K562 (cell line): Measurements from ENCODE around the gene TEPSIN. TPM values are rescaled to one million over a fixed set of nuclear protein-coding genes. Genes with fewer than 3 reads are reported as not detected.

ENCODE experiments used
- BRD4 ChIP-seq: fragments of 200-600 bp; sonication (generic); IDR thresholded peaks from 2 replicates; pipeline ENCODE4 v1.6.1; 2017; ENCODE audit warnings: inconsistent platforms
- CTBP1 ChIP-seq: fragments of 450-650 bp; IDR thresholded peaks from 2 replicates; pipeline ENCODE4 v1.6.1; 2016; ENCODE audit warnings: borderline replicate concordance
- PCBP1 ChIP-seq: fragments of 200-400 bp; formaldehyde crosslinking; IDR thresholded peaks from 2 replicates; pipeline ENCODE4 v1.6.1; 2018; ENCODE audit warnings: mild to moderate bottlenecking, low read depth, low read length; ENCODE audit not compliant: poor library complexity, severe bottlenecking
- SIX5 ChIP-seq, 2 experiments: IDR thresholded peaks; 2 replicates each; pipeline ENCODE4 v1.6.1; 2011; ENCODE audit warnings: low read length in 2 of 2, borderline replicate concordance in 1 of 2, low read depth in 1 of 2, mild to moderate bottlenecking in 1 of 2, moderate library complexity in 1 of 2; ENCODE audit not compliant: insufficient read depth in 1 of 2
- TARDBP ChIP-seq: fragments of 450-650 bp; IDR thresholded peaks from 2 replicates; pipeline ENCODE4 v1.6.1; 2016
- polyA plus RNA-seq, 8 experiments: library from polyadenylated mRNA; depleted of rRNA in 4 of 8; stranded (reverse) in 5 of 8; unstranded in 3 of 8; fragments of >200 nt; fragmentation: Nextera tagmentation in 2 of 8; fragmentation: Illumina TruSeq in 1 of 8; extraction: Ambion mirVana in 2 of 8; extraction: Trizol in 1 of 8; gene quantifications; 2 replicates each; pipeline versions ENCODE4 v1.2.1 to v1.2.3, GENCODE V29; 2011 to 2014; ENCODE audit warnings: inconsistent platforms in 1 of 8, missing spikeins in 1 of 8
- total RNA-seq, 7 experiments: library from RNA; depleted of rRNA in 6 of 7; stranded (reverse); fragments of >200 nt in 6 of 7; fragmentation: Illumina TruSeq in 2 of 7; extraction: Trizol in 2 of 7; gene quantifications; 2 replicates each; pipeline versions ENCODE4 v1.2.1 to v1.2.3, GENCODE V29; 2011 to 2021; ENCODE audit warnings: low replicate concordance in 1 of 7
- TF ChIP-seq, protein P1 (sequence below): fragments of 450-650 bp; IDR thresholded peaks from 2 replicates; pipeline ENCODE4 v1.6.1; 2016; ENCODE audit warnings: mild to moderate bottlenecking, moderate library complexity
- TF ChIP-seq, protein P2 (sequence below): fragments of 200-800 bp; sonication (Bioruptor generic); IDR thresholded peaks from 2 replicates; pipeline ENCODE4 v1.6.1; 2017; ENCODE audit warnings: missing genetic modification characterization, missing compliant biosample characterization
- TF ChIP-seq, protein P3 (sequence below): sonication (generic); formaldehyde crosslinking; IDR thresholded peaks from 2 replicates; pipeline ENCODE4 v1.8.1; 2022; ENCODE audit warnings: missing genetic modification reagents
- TF ChIP-seq, protein P4 (sequence below): fragments of 250-450 bp; sonication (Bioruptor Pico); IDR thresholded peaks from 2 replicates; pipeline ENCODE4 v1.4.0; 2020

The TEPSIN gene
- total and polyA plus RNA-seq, 9 of the 15 experiments (the other 6 are each of a cell fraction or from before 2014, with no cell fraction given) = 0.80 to 29.8 (median 5.3) TPM

DNA sequence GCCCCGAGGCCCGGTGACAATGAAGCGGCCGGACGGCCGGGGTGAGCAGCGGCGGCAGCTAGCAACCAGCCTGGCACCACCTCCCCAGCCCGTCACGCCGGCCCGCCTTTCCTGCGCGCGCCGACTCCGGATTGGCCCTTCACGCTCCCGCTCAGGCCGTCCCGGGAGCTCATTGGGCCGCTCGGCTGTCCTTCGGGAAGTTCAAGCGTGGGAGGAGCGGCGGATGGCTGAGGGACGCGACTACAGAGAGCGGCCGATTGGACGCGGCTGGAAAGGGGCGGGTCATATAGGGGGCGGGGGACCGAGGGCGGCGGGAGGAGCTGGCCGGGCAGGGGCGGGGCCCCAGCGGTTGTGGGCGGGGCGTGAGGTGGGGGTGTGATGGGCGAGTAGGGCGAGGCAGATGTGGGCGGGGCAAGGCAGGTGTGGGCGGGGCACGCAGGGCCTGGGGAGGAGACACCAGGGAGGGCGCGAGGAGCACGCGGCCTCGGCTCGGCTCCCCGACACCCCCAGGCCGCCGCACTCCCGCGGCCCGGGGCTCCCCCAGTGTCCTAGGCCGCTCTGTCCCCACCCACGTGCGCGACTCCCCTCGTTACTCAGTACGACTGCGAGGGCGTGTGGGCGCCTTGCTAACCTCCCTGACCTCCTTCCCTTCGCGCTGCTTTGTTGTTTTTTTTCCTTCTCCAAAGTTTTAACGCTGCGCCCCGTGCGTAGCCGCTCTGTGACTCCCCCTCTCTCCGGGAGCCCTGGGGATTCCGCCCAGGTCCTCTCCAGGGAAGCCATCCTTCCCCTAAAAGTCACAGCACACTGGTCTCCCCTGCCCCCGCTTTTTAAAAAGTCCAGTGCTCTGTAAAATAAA lies 15.7 kb downstream of the TEPSIN start, which contains the start of gene CEP131 (continued):
- TF ChIP-seq, protein P1, sequence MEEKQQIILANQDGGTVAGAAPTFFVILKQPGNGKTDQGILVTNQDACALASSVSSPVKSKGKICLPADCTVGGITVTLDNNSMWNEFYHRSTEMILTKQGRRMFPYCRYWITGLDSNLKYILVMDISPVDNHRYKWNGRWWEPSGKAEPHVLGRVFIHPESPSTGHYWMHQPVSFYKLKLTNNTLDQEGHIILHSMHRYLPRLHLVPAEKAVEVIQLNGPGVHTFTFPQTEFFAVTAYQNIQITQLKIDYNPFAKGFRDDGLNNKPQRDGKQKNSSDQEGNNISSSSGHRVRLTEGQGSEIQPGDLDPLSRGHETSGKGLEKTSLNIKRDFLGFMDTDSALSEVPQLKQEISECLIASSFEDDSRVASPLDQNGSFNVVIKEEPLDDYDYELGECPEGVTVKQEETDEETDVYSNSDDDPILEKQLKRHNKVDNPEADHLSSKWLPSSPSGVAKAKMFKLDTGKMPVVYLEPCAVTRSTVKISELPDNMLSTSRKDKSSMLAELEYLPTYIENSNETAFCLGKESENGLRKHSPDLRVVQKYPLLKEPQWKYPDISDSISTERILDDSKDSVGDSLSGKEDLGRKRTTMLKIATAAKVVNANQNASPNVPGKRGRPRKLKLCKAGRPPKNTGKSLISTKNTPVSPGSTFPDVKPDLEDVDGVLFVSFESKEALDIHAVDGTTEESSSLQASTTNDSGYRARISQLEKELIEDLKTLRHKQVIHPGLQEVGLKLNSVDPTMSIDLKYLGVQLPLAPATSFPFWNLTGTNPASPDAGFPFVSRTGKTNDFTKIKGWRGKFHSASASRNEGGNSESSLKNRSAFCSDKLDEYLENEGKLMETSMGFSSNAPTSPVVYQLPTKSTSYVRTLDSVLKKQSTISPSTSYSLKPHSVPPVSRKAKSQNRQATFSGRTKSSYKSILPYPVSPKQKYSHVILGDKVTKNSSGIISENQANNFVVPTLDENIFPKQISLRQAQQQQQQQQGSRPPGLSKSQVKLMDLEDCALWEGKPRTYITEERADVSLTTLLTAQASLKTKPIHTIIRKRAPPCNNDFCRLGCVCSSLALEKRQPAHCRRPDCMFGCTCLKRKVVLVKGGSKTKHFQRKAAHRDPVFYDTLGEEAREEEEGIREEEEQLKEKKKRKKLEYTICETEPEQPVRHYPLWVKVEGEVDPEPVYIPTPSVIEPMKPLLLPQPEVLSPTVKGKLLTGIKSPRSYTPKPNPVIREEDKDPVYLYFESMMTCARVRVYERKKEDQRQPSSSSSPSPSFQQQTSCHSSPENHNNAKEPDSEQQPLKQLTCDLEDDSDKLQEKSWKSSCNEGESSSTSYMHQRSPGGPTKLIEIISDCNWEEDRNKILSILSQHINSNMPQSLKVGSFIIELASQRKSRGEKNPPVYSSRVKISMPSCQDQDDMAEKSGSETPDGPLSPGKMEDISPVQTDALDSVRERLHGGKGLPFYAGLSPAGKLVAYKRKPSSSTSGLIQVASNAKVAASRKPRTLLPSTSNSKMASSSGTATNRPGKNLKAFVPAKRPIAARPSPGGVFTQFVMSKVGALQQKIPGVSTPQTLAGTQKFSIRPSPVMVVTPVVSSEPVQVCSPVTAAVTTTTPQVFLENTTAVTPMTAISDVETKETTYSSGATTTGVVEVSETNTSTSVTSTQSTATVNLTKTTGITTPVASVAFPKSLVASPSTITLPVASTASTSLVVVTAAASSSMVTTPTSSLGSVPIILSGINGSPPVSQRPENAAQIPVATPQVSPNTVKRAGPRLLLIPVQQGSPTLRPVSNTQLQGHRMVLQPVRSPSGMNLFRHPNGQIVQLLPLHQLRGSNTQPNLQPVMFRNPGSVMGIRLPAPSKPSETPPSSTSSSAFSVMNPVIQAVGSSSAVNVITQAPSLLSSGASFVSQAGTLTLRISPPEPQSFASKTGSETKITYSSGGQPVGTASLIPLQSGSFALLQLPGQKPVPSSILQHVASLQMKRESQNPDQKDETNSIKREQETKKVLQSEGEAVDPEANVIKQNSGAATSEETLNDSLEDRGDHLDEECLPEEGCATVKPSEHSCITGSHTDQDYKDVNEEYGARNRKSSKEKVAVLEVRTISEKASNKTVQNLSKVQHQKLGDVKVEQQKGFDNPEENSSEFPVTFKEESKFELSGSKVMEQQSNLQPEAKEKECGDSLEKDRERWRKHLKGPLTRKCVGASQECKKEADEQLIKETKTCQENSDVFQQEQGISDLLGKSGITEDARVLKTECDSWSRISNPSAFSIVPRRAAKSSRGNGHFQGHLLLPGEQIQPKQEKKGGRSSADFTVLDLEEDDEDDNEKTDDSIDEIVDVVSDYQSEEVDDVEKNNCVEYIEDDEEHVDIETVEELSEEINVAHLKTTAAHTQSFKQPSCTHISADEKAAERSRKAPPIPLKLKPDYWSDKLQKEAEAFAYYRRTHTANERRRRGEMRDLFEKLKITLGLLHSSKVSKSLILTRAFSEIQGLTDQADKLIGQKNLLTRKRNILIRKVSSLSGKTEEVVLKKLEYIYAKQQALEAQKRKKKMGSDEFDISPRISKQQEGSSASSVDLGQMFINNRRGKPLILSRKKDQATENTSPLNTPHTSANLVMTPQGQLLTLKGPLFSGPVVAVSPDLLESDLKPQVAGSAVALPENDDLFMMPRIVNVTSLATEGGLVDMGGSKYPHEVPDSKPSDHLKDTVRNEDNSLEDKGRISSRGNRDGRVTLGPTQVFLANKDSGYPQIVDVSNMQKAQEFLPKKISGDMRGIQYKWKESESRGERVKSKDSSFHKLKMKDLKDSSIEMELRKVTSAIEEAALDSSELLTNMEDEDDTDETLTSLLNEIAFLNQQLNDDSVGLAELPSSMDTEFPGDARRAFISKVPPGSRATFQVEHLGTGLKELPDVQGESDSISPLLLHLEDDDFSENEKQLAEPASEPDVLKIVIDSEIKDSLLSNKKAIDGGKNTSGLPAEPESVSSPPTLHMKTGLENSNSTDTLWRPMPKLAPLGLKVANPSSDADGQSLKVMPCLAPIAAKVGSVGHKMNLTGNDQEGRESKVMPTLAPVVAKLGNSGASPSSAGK = peak; percentile 99
- TF ChIP-seq TARDBP (no peak; the same call in 1 of the 2 replicates), SIX5 (IDR thresholded peaks at IDR 0.05; ENCODE audit: borderline replicate concordance in 1 of 2, insufficient read depth in 1 of 2, low read depth in 1 of 2, low read length in 2 of 2) (no peak), PCBP1 (no peak), BRD4 (peak; percentile 38; the same call in 1 of the 2 replicates), CTBP1 (peak; percentile 86; the same call in 1 of the 2 replicates)
- TF ChIP-seq, protein P2, sequence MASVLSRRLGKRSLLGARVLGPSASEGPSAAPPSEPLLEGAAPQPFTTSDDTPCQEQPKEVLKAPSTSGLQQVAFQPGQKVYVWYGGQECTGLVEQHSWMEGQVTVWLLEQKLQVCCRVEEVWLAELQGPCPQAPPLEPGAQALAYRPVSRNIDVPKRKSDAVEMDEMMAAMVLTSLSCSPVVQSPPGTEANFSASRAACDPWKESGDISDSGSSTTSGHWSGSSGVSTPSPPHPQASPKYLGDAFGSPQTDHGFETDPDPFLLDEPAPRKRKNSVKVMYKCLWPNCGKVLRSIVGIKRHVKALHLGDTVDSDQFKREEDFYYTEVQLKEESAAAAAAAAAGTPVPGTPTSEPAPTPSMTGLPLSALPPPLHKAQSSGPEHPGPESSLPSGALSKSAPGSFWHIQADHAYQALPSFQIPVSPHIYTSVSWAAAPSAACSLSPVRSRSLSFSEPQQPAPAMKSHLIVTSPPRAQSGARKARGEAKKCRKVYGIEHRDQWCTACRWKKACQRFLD (CRISPR knock-in tag) = no peak
- TF ChIP-seq, protein P3, sequence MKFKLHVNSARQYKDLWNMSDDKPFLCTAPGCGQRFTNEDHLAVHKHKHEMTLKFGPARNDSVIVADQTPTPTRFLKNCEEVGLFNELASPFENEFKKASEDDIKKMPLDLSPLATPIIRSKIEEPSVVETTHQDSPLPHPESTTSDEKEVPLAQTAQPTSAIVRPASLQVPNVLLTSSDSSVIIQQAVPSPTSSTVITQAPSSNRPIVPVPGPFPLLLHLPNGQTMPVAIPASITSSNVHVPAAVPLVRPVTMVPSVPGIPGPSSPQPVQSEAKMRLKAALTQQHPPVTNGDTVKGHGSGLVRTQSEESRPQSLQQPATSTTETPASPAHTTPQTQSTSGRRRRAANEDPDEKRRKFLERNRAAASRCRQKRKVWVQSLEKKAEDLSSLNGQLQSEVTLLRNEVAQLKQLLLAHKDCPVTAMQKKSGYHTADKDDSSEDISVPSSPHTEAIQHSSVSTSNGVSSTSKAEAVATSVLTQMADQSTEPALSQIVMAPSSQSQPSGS (CRISPR knock-in tag) = no peak
- TF ChIP-seq, protein P4, sequence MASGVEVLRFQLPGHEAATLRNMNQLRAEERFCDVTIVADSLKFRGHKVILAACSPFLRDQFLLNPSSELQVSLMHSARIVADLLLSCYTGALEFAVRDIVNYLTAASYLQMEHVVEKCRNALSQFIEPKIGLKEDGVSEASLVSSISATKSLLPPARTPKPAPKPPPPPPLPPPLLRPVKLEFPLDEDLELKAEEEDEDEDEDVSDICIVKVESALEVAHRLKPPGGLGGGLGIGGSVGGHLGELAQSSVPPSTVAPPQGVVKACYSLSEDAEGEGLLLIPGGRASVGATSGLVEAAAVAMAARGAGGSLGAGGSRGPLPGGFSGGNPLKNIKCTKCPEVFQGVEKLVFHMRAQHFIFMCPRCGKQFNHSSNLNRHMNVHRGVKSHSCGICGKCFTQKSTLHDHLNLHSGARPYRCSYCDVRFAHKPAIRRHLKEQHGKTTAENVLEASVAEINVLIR = peak; percentile 70; the same call in 1 of the 2 replicates
